ENCODE measurements around the gene ATP4B.

The ATP4B gene

DNA sequence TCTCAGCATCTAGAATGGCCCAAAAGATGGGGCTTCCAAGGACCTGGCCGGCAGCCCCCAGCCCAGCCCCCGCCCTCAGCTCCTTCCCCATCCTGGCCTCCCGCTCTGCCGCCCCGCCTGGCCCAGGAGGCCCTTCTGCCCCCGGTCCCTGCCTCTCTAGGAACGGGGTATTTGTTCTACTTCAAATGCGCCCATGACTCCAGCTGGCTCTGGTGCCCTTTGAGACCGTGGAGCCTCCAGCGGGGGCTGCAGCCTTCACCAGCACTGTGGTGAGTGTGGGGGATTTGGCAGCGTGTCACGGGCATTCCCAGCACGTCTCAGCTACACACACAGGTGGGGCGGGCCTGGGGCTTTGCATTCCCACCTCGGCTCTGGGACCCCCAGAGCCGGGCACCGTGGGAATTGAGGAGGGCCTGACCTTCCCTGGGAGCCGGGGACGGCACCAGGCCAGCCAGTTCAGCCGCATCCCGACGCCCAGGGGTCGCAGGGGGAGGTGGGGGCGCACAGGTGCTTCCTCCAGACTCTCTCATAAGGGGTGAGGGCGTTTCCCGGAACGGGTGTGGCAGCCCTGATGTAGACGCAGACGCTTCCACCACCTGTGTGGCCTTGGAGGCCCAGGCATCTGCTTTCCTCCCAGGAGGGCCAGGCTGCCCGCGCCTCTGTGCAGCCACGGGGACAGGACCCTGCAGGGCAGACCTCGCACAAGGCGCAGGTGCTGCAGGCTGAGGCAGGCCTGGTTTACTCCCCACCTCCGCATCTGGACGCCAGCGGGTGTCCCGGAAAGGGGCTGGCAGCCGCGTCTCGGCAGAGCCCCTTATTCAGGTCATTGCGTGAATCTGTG lies 947 bp downstream of the ATP4B start:
- DNase-seq (ENCODE audit: low read depth), result no peak

- DNase-seq (ENCODE audit: low read depth), result no peak
These were observed 1.9 kb downstream of the ATP4B start for GRCh38 chr13:113656003-113656588.

GRCh38 chr13:113655346-113656002 lies 2.5 kb downstream of the ATP4B start:
- no peak for DNase-seq (ENCODE audit: low read depth)

DNA sequence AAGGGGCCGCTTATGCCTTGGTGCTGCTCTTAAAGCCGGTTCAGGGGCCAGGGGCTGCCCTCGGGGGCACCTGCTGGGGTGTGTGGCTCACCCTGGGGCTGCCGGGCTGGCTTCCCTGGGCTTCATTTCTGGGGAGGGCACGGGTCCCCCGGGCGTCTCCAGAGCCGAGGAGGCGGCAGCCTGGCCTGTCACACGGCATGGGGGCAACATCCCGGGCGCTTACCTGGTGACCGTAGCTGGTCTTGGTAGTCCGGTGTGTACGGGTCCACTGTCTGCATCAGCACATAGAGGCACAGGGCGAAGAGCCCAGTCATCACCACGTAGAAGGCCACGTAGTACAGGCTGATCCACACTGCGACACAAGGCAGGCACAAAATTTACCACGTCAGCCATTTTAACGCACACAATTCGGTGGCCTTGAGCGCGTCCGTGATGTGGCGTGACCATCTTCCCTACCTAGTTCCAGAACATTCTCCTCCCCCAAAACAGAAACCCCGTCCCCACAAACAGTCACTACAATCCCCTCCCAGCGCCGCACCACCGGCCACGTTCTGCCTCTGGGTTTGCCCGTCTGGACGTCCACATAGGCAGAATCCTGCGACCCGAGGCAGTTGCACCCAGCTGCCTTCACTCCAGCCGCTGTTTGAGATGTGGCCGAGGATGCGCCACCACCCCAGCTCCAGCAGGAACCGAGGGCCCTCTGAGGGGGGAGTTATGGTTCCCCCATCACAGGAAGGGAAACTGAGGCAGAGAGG lies 3.2 kb downstream of the ATP4B start:
- no peak for DNase-seq (ENCODE audit: low read depth)

DNA sequence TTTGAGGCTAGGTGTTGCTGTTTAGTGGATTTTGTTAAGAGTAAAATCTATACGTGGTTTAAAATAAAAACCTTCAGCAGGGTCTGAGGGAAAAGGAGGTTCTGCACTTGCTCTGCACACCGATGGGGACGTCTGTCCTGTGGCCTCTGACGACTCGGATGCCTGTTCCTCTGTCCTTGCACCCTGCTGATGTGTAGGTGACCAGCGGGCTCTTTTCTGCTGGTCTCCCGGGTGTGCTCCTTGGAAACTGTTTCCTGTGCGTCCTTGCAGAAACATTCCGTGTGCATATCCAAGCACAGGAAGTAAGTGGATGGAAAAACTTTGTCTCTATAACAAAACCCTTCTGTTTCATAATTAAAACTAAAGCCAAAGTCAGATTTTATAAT lies 3.8 kb downstream of the ATP4B start:
- DNase-seq (ENCODE audit: low read depth), result no peak

- no peak for DNase-seq (ENCODE audit: low read depth)
These were observed 4.5 kb downstream of the ATP4B start for GRCh38 chr13:113653264-113654174.

GRCh38 chr13:113652404-113653263 lies 5.4 kb downstream of the ATP4B start:
- DNase-seq (ENCODE audit: low read depth), result no peak

DNA sequence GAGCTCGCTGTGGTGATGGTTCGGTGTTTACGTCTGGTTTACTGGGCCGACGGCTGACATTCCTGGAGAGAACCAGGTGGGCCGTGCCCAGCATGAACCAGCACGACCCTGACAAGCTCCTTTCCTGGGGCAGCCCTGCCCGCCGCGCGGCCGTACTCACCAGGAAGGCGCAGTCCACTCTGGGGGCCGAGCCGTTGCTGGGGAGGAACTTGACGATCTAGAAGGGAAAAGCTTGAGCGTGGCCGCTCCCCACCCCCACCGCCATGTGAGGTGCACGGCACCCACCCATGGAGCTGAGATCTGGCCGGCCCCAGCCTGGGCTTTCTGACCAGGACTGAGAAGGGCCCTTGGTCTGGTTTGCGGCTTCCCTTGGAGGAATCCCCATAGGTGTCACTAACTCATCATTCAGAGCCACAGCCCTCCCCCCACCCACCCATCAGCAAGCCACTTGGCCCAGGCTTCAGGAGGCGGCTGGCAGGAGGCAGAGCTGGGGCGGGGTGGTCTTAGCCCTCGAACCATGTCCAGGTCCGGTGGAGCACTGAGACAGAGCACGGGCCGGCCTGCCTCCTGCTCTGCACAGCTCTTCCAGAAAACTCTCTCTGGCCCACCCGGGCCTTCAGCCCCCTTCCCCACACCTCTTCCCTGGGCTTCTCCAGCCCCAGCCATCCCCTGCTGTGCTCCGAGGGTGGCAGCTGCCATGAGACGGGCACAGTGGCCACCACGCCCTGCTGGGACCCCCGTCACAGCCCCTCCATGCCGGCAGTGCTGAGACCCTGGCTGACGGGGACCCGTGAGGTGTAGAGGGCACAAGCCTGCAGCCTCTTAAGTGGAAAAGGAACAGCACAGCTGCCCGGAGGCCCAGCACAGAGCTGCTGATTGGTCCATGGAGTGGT lies 6.2 kb downstream of the ATP4B start:
- no peak for DNase-seq (ENCODE audit: low read depth)

DNA sequence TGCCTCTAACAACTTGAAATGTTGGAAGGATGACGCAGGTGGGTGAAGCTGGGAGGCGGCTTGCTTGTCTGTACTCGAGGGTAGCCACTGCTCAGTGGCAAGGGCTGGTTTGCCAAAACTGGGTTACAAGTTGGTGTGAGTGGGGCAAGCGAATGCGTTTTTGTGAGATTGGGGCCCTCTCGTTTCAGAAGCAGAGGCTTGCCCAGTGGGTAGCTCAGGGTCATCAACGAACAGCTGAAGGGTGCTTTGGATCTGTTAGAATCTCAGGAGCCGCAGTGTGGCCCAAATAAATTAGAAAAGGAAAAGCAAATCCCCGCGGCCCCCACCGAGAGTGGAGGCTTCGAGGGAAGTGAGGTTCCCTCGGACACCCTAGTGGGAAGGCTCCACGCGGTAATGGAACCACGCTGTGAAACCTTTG lies 7.3 kb downstream of the ATP4B start:
- no peak for DNase-seq (ENCODE audit: low read depth)

GRCh38 chr13:113650275-113650674 lies 7.7 kb downstream of the ATP4B start:
- DNase-seq (ENCODE audit: low read depth), result no peak

- no peak for DNase-seq (ENCODE audit: low read depth)
These were observed 8.8 kb downstream of the ATP4B start for GRCh38 chr13:113649212-113649611.

DNA sequence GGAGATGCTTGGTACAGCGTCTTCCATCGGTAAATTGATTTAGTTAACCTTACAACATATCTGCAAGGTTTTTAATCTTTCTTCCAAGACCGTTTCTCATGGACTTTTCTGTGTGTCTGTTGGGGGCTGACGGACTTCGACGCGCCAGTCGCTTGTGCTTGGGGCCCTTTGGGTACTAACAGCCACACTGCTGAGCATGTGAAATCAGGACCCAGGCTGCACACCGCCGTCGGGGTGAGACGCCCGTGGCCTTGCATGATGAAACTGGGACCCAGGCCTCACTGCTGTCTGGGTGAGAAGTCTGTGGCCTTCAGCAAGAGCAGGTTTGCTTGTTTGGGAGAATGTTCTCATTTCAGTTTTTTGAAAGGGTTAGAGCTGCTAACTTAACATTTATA lies 9.8 kb downstream of the ATP4B start:
- no peak for DNase-seq (ENCODE audit: low read depth)

DNA sequence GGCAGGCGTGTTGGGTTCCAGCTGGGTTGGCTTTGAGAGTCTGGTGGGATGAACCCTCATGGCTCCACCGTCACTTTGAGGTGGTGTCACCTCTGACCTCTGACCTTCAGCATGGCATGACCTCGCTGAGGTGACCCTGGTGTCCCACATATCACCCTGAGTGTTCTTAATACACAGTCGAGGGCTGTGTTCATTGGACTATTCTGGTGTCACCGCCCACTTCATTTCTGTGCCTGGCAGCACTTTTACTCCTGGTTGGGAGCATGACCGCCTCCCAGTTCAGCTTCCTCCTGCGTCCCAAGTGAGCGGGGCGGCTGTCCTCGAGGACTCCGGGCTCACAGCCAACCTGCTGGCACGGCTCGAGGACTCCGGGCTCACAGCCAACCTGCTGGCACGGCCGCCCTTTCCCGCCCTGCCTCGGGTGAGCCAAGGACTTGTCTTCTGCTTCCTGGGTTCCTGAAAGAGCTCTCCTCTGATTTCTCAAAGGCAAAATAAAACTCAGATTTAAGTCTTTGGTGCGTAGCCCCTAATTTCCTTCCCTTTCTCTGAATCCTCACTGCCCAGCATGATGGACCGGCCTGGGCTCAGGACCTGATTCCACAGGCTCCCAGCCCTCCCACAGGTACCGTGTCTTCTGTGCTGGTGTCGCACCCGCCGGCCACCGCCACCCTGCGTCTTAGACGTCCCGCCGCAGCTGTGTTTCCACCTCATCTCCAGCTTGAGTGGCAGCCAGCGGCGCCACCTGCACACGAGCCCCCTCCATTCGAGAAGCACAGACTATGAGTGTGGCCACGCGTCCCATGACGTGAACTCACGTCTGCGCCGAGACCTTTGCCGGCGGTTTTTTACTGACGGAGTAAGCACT lies 10.4 kb downstream of the ATP4B start:
- DNase-seq (ENCODE audit: low read depth), result peak; percentile 54

DNA sequence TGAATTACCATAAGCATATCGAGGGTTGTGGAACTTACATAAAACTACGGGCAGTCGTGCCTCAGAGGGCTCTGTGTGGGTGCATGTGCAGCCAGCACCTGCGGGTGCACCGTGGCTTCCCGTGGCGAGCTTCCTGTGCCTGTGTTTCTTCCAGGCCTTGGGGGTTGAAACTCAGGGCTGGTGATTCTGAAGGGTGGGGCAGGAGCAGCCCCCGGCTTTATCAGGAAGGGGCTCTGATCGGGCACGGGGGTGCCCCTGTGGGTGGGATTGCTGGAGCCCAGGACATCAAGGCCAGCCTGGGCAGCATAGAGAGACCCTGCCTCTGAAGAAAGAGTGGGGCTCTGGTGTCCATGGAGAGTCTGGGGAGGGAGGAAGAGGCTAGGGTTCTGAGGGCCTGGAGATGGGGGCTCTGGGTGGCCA lies 11.1 kb downstream of the ATP4B start:
- DNase-seq (ENCODE audit: low read depth), result no peak

GRCh38 chr13:113646376-113646775 lies 11.6 kb downstream of the ATP4B start:
- DNase-seq (ENCODE audit: low read depth), result no peak

DNA sequence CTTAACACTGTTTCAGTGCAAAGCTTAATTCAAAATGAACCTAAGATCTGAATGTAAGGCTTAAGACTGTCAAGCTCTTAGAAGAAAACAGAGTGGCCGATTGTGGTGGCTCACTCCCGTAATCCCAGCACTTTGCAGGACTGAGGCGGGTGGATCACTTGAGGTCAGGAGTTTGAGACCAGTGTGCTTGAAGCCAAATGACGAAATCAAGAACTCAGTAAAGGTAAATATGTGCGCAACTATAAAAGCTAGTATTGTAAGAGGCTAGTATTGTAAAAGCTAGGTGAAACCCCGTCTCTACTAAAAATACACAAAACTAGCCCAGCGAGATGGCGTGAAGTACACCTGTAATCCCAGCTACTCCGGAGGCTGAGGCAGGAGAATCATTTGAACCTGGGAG lies 12.7 kb downstream of the ATP4B start:
- DNase-seq (ENCODE audit: low read depth), result no peak

DNA sequence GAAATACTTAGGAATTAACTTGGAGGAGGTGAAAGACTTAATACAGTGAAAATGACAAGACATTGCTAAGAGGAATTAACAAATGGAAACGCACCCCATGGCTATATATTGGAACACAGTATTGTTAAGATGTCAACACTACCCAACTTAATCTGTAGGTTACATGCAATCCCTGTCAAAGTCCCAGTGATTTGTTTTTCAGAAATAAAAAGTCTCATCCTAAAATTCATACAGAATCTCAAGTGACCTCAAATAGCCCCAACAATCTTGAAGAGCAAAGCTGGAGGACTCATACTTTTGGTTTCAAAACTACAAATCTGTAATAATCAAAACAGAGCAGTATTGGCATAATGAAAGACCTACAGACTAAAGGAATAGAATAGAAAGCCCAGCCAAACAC lies 13.2 kb downstream of the ATP4B start:
- no peak for DNase-seq (ENCODE audit: low read depth)

GRCh38 chr13:113643593-113643992 lies 14.4 kb downstream of the ATP4B start:
- no peak for DNase-seq (ENCODE audit: low read depth)
